GM23338 (cell line): ENCODE measurements around the gene DDX5.

Experiments used
- CREB1 ChIP-seq: fragments of 250-450 bp; sonication (Bioruptor Pico); IDR thresholded peaks from 2 replicates; pipeline ENCODE4 v1.5.0; 2020; ENCODE audit warnings: low read depth, mild to moderate bottlenecking, moderate library complexity
- EZH2 ChIP-seq: fragments of 200-600 bp; sonication (generic); IDR thresholded peaks from one replicate; pipeline ENCODE4 v1.8.0; 2017; ENCODE audit warnings: antibody characterized with exemption, mild to moderate bottlenecking, low read depth; ENCODE audit not compliant: unreplicated experiment
- EZH2phosphoT487 ChIP-seq: fragments of 200-600 bp; sonication (generic); IDR thresholded peaks from one replicate; pipeline ENCODE4 v1.8.1; 2018; ENCODE audit warnings: antibody characterized with exemption; ENCODE audit not compliant: unreplicated experiment
- JUNB ChIP-seq: IDR thresholded peaks from one replicate; pipeline ENCODE4 v1.6.1; 2016; ENCODE audit warnings: antibody characterized with exemption; ENCODE audit not compliant: unreplicated experiment
- POLR2AphosphoS5 ChIP-seq: IDR thresholded peaks from 2 replicates; pipeline ENCODE4 v1.6.1; 2016; ENCODE audit warnings: antibody characterized with exemption, low read depth
- STAT1 ChIP-seq: IDR thresholded peaks from one replicate; pipeline ENCODE4 v1.6.1; 2016; ENCODE audit warnings: antibody characterized with exemption; ENCODE audit not compliant: unreplicated experiment
- ZNF114 ChIP-seq: fragments of 250-450 bp; sonication (Bioruptor Pico); IDR thresholded peaks from 2 replicates; pipeline ENCODE4 v1.5.0; 2020; ENCODE audit warnings: mild to moderate bottlenecking, moderate library complexity
- ZNF331 ChIP-seq: fragments of 250-450 bp; sonication (Bioruptor Pico); IDR thresholded peaks from 2 replicates; pipeline ENCODE4 v1.5.0; 2020; ENCODE audit warnings: low read depth, mild to moderate bottlenecking, moderate library complexity
- TF ChIP-seq, protein P1 (sequence below), 2 experiments: fragments of 200-600 bp in 1 of 2; sonication (generic) in 1 of 2; conservative IDR thresholded peaks; 2 replicates each; pipeline versions ENCODE4 v1.5.1 to v1.6.1; 2016 to 2017; ENCODE audit warnings: antibody characterized with exemption in 2 of 2, low read depth in 2 of 2, mild to moderate bottlenecking in 2 of 2, moderate library complexity in 1 of 2
- TF ChIP-seq, protein P2 (sequence below): IDR thresholded peaks from one replicate; pipeline ENCODE4 v1.6.1; 2018; ENCODE audit warnings: antibody characterized with exemption; ENCODE audit not compliant: unreplicated experiment

DNA sequence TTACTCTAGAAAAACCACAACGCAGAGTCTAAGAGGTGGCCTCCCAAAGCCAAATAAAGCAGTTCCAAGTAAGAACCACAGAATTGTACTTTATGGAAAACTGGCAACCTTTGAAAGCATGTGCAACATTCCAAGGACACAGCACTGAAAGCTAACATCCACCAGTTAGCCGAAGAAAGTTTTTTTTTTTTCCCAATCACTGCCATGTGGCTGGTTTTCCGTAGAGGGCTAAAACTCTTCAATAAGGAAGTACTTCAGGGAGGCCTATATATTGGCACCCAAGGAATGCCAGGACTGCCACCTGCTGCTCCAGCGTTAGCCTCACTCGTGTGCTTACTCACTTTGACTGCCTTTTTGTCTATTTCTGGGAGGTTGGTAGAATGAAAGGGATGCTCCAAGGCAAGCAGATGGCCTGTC lies 25.9 kb upstream of the DDX5 start:
- TF ChIP-seq, protein P1, sequence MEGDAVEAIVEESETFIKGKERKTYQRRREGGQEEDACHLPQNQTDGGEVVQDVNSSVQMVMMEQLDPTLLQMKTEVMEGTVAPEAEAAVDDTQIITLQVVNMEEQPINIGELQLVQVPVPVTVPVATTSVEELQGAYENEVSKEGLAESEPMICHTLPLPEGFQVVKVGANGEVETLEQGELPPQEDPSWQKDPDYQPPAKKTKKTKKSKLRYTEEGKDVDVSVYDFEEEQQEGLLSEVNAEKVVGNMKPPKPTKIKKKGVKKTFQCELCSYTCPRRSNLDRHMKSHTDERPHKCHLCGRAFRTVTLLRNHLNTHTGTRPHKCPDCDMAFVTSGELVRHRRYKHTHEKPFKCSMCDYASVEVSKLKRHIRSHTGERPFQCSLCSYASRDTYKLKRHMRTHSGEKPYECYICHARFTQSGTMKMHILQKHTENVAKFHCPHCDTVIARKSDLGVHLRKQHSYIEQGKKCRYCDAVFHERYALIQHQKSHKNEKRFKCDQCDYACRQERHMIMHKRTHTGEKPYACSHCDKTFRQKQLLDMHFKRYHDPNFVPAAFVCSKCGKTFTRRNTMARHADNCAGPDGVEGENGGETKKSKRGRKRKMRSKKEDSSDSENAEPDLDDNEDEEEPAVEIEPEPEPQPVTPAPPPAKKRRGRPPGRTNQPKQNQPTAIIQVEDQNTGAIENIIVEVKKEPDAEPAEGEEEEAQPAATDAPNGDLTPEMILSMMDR (conservative IDR thresholded peaks at IDR 0.05; ENCODE audit: low read depth in 2 of 2), result no peak
- no peak for TF ChIP-seq POLR2AphosphoS5
- TF ChIP-seq EZH2phosphoT487, result no peak
- TF ChIP-seq STAT1, result no peak
- TF ChIP-seq CREB1 (CRISPR knock-in tag), result no peak
- TF ChIP-seq, protein P2, sequence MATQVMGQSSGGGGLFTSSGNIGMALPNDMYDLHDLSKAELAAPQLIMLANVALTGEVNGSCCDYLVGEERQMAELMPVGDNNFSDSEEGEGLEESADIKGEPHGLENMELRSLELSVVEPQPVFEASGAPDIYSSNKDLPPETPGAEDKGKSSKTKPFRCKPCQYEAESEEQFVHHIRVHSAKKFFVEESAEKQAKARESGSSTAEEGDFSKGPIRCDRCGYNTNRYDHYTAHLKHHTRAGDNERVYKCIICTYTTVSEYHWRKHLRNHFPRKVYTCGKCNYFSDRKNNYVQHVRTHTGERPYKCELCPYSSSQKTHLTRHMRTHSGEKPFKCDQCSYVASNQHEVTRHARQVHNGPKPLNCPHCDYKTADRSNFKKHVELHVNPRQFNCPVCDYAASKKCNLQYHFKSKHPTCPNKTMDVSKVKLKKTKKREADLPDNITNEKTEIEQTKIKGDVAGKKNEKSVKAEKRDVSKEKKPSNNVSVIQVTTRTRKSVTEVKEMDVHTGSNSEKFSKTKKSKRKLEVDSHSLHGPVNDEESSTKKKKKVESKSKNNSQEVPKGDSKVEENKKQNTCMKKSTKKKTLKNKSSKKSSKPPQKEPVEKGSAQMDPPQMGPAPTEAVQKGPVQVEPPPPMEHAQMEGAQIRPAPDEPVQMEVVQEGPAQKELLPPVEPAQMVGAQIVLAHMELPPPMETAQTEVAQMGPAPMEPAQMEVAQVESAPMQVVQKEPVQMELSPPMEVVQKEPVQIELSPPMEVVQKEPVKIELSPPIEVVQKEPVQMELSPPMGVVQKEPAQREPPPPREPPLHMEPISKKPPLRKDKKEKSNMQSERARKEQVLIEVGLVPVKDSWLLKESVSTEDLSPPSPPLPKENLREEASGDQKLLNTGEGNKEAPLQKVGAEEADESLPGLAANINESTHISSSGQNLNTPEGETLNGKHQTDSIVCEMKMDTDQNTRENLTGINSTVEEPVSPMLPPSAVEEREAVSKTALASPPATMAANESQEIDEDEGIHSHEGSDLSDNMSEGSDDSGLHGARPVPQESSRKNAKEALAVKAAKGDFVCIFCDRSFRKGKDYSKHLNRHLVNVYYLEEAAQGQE, result no peak
- TF ChIP-seq EZH2, result no peak
- no peak for TF ChIP-seq JUNB
- no peak for TF ChIP-seq ZNF114
- TF ChIP-seq ZNF331 (CRISPR knock-in tag), result no peak
